ENCODE measurements around the gene ISG20. TPM values are rescaled to one million over a fixed set of nuclear protein-coding genes. Genes with fewer than 3 reads are reported as not detected.

ISG20 gene
- total and polyA plus RNA-seq, 2 donors (not counting 3 experiments of a cell fraction or from before 2014, with no cell fraction given) = 6.4 to 7.5 TPM

- Histone ChIP-seq H3K79me2 (ENCODE audit: control insufficient read depth, insufficient read depth, low read length) (no peaks in the 10 kb centered on the region), H3K4me1 (ENCODE audit: control insufficient read depth, extremely low read depth, insufficient read depth, low read length) (peaks cover 4% of the 10 kb centered on the region), H2AFZ (ENCODE audit: low read depth, low read length) (no peak overlapping the region), H3K9me1 (replicated peaks; ENCODE audit: control insufficient read depth, extremely low read depth, insufficient read depth, low read length) (no peaks in the 10 kb centered on the region), H3K27ac (ENCODE audit: insufficient read depth, low read depth, low read length) (no peak overlapping the region), H3K9ac (replicated peaks; ENCODE audit: extremely low read depth, insufficient read depth, low read length) (no peak overlapping the region), H3K4me2 (ENCODE audit: insufficient read depth, low read length) (no peak overlapping the region), H4K20me1 (replicated peaks; ENCODE audit: control insufficient read depth, extremely low read depth, insufficient read depth, low read length) (no peaks in the 10 kb centered on the region), H3K27me3 (ENCODE audit: control insufficient read depth in 2 of 2, insufficient read depth in 2 of 2, low read length in 2 of 2) (peaks cover 27 to 33% of the 10 kb centered on the region in 2 experiments), H3K9me3 (replicated peaks; ENCODE audit: control insufficient read depth, insufficient read depth, low read length) (no peaks in the 10 kb centered on the region), H3K4me3 (replicated peaks in 1 of 3; ENCODE audit: insufficient read depth in 1 of 3, low read depth in 1 of 3, low read length in 3 of 3) (no peak overlapping the region), H3K36me3 (ENCODE audit: control insufficient read depth in 2 of 2, extremely low read depth in 1 of 2, insufficient read depth in 2 of 2, low read length in 2 of 2) (no peaks in the 10 kb centered on the region)
- DNase-seq (ENCODE audit: low read depth, low spot score) (no peak), FAIRE-seq (no peak)
- ChIA-PET CTCF (interaction anchor here (1.1 to 2.0 kb wide), 3 partner anchors 10 to 134 kb away, joined by 3 to 6 read pairs (median 4); partner anchors contain the start of gene AEN), POLR2A (no interaction called here)
- BruUV-seq (replicated peaks) = no TSS peak
- dilution Hi-C loops (cut with MboI; ENCODE audit: extremely low pct_ligation_motif_present, low sequenced_read_pairs) (no loop called here), intact Hi-C loops (cut with micrococcal nuclease) (no loop called here)
- TF ChIP-seq MYC (IDR thresholded peaks at IDR 0.05; ENCODE audit: low read depth, low read length) = no peak
- TF ChIP-seq FOS (IDR thresholded peaks at IDR 0.05; ENCODE audit: borderline replicate concordance, insufficient read depth, low read length) = no peak
- TF ChIP-seq POLR2A (IDR thresholded peaks at IDR 0.05; ENCODE audit: low read depth, low read length) = no peak
- no peak for TF ChIP-seq MAX (IDR thresholded peaks at IDR 0.05; ENCODE audit: insufficient read depth, insufficient read length)
- no peak for TF ChIP-seq JUN (IDR thresholded peaks at IDR 0.05; ENCODE audit: borderline replicate concordance, insufficient read depth, insufficient read length, low read depth)
Observed at GRCh38 chr15:88610701-88611231, 28.1 kb upstream of the ISG20 start.

GRCh38 chr15:88612186-88612796, 26.5 kb upstream of the ISG20 start:
- no peak overlapping the region for H2AFZ ChIP-seq (ENCODE audit: low read depth, low read length)
- TF ChIP-seq MYC (IDR thresholded peaks at IDR 0.05; ENCODE audit: low read depth, low read length) (no peak), POLR2A (IDR thresholded peaks at IDR 0.05; ENCODE audit: low read depth, low read length) (no peak), GATA2 (IDR thresholded peaks at IDR 0.05; ENCODE audit: insufficient read depth, insufficient read length, low read depth, low read length) (no peak), CTCF (IDR thresholded peaks at IDR 0.05; ENCODE audit: extremely low read depth in 1 of 2, insufficient read depth in 1 of 2, low read depth in 1 of 2, low read length in 2 of 2) (no peak), POLR2AphosphoS5 (IDR thresholded peaks at IDR 0.05; ENCODE audit: insufficient read depth, low read depth, low read length) (no peak), JUN (IDR thresholded peaks at IDR 0.05; ENCODE audit: borderline replicate concordance, insufficient read depth, insufficient read length, low read depth) (no peak), FOS (IDR thresholded peaks at IDR 0.05; ENCODE audit: borderline replicate concordance, insufficient read depth, low read length) (no peak)
- CTCF ChIA-PET = no interaction called here

More at GRCh38 chr15:88612186-88612796, 26.5 kb upstream of the ISG20 start:
- Histone ChIP-seq H3K9ac (replicated peaks; ENCODE audit: extremely low read depth, insufficient read depth, low read length) (no peak overlapping the region), H3K4me3 (replicated peaks in 1 of 3; ENCODE audit: insufficient read depth in 1 of 3, low read depth in 1 of 3, low read length in 3 of 3) (no peak overlapping the region), H3K27ac (ENCODE audit: insufficient read depth, low read depth, low read length) (no peak overlapping the region), H3K4me1 (ENCODE audit: control insufficient read depth, extremely low read depth, insufficient read depth, low read length) (peaks cover 4% of the 10 kb centered on the region), H3K27me3 (ENCODE audit: control insufficient read depth in 2 of 2, insufficient read depth in 2 of 2, low read length in 2 of 2) (peaks cover 13 to 18% of the 10 kb centered on the region in 2 experiments), H4K20me1 (replicated peaks; ENCODE audit: control insufficient read depth, extremely low read depth, insufficient read depth, low read length) (no peaks in the 10 kb centered on the region), H3K4me2 (ENCODE audit: insufficient read depth, low read length) (no peak overlapping the region), H3K36me3 (ENCODE audit: control insufficient read depth in 2 of 2, extremely low read depth in 1 of 2, insufficient read depth in 2 of 2, low read length in 2 of 2) (no peaks in the 10 kb centered on the region), H3K9me3 (replicated peaks; ENCODE audit: control insufficient read depth, insufficient read depth, low read length) (no peaks in the 10 kb centered on the region), H3K9me1 (replicated peaks; ENCODE audit: control insufficient read depth, extremely low read depth, insufficient read depth, low read length) (no peaks in the 10 kb centered on the region), H3K79me2 (ENCODE audit: control insufficient read depth, insufficient read depth, low read length) (no peaks in the 10 kb centered on the region)
- DNase-seq (ENCODE audit: low read depth, low spot score) (no peak), FAIRE-seq (no peak)
- dilution Hi-C loops (cut with MboI; ENCODE audit: extremely low pct_ligation_motif_present, low sequenced_read_pairs) (no loop called here), intact Hi-C loops (cut with micrococcal nuclease) (no loop called here)
- BruUV-seq (replicated peaks) = no TSS peak
- POLR2A ChIA-PET = no interaction called here

All from endothelial cell of umbilical vein (primary cell).